RKO (cell line): ENCODE data around the gene MNX1.

Source experiments
- DNase-seq: peaks from one replicate; pipeline ENCODE4 v3.0.0-alpha.2; 2016; ENCODE audit warnings: low spot score

MNX1 gene

DNA sequence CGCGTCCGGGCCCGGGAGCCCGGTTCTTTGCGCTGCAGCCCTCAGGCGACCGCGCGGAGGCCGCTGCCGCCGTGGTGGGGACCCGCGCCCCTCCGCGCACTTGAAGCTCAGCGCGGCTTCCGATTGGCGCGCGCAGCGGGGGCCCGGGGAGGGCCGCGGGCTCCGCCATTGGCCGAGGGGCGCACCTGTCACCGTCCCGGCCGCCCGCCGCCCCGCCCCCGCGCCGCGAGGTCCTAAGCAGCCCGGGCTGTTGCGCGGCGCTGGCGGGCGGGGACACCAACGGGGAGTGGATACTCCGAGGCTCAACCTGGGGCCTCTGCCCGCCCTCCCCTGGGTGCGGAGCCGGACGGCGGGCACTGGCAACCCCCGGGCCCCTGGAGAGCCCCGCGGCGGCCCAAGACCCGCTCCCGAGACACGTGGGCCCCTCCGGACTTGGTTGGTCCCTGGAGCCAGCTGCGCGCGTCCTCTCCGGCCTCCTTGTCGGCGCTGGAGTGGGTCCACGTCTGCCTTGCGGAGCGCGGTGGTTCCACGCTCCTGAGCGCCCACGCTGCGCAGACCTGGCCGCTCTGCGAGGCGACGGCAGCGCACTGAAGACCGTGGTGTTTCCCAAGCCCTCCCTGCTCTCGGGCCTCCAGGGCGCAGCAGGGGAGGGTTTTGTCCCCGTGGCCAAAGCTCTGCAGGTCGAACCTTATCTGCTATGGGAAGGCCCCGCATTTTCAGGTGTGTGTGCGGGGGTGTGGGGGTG is at the start of gene MNX1:
MNX1 (minus strand) TSS at position 76 of the 745 bp plus-strand sequence. CDS start 313 bp downstream, outside the sequence.
- peak; percentile 93 for DNase-seq

DNA sequence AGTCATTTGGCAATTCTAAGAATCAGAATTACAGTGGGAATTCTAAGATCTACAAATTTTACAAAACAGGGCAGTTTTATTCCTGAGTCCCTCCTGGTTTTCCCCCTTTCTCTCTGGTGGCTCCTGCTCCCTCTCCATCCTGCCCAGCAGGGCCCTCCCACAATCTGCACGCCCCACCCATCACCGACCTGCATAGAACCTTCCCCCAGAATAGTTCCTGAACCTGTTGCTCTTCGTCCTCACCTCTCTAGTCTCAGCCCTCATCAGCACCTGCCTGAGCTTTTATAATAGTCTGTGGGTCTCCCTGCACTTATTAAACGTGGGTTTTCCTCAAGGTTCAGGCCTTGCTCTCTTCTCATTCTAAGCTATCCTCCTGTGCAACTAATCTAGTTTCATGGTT is 49.1 kb upstream of the MNX1 start:
- DNase-seq: no peak

DNA sequence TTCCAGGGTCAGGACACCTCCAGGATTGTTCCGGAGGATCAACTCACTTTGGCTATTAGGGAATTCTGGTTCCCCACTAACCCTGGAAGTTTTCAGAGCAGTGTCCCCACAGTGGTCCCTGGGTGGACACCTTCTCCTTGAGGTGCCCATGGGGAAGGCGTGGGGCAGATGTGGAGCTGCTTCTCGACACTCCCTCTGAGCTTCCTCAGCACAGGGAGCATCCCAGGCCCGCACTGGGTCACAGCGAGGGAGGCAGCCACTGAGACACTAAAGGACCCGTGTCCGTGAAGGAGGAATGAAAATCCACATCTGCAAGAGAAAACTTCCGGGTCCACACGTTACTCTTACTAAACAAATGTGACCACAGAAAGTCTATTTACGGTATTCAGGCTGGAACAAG is 48.2 kb upstream of the MNX1 start:
- no peak for DNase-seq

DNA sequence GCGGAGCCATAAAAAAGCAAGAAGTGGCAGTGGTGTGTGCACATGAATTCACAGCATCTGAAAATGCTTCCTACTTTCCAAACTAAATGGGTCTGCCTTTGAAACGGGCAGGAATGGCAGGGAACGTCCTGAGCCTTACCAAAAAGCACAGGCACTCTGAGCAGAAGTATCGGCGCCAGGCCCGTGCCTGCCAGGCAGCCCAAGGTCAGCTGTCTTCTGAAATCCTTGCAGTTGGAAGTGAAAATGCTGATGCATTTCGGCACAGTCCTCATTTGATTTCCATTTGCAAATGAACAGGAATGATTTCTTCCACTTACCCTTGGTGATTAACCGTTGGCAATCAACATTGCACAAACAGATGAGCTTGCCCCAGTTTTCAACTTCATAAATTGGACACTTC is 47.6 kb upstream of the MNX1 start:
- DNase-seq: no peak

DNA sequence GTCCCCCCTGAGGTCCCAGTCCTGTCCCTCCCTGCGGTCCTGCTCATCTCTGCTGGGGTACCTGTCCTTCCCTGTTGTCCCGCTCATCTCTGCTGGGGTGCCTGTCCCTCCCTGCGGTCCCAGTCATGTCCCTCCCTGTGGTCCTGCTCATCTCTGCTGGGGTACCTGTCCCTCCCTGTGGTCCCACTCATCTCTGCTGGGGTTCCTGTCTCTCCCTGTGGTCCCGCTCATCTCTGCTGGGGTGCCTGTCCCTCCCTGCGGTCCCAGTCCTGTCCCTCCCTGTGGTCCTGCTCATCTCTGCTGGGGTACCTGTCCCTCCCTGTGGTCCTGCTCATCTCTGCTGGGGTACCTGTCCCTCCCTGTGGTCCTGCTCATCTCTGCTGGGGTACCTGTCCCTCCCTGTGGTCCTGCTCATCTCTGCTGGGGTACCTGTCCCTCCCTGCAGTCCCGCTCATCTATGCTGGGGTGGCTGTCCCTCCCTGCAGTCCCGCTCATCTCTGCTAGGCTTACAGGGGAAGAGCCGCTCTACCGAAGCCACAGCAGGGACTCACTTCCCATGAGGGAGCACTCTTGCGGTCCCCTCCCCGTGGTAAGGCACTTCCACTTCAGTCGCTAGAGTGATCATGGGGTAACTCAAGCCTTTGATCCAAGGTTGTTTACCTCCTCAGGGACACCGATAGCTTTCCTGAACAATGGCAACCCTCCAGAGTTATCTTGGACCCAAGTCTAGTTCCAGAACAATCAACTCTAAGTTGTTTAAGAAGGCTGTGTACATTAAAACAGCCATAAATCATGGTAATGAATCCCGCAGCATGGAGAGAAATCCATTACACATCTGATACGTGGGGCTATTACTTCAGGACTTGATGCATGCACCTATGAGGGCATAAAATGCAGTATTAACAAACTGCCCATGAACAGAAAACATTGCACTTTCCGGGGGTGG is 46.8 kb upstream of the MNX1 start:
- DNase-seq: no peak

DNA sequence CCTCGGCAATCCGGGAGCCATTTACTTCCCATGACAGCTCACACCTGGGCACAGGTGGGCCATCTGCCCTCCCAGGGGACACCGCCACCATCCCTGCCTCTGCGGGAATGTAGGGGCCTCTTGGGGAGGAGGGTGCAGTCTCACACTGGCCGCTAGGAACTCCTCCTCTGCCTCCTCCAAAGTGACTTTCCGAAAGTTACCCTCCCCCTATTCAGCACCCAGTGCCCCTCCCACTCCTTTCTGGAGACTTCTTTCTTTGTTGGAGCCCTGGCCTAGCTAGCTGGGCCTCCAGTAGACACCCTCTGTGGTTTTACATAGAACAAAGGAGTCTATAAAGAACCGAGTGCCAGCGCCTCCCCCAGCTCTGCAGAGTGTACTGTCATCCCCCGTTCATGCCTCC is 45.8 kb upstream of the MNX1 start:
- no peak for DNase-seq

DNA sequence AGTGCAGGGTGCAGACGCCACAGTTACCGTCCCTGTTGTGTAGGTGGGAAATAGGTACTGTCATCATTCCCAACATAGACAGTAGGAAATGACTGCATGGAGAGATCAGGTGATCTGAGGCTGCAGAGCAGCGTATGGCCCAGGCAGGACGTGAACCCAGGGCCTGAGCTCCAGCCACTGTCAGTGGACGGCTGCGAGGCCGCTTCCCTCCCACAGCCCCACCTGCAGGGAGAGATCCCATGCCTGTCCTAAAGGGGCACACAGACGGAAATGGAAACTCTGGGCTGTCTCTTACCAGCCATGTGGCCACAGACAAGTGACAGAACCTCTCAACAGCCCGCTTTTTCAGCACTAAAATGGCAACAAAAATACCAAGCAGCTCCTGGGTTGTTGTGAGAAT is 44.5 kb upstream of the MNX1 start:
- DNase-seq: no peak

DNA sequence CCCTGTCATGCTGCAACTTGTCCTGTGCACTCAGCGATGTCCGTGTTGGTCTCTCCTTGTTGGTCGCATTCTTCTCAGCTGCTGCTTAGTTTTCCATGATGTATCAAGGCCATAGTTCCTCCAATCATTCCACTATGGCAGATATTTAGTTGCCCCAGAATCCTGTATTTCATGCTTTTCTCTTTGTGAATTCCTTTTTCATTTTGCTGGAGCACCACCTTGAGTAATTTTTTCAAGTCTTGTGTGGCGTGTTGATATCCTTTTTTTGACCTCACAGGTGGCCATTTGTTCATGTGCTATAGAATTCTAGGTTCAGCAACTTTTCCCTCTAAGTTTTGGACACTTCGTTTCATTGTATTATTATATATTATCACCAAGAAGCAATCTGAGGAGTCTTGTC is 42.7 kb upstream of the MNX1 start:
- DNase-seq: no peak

DNA sequence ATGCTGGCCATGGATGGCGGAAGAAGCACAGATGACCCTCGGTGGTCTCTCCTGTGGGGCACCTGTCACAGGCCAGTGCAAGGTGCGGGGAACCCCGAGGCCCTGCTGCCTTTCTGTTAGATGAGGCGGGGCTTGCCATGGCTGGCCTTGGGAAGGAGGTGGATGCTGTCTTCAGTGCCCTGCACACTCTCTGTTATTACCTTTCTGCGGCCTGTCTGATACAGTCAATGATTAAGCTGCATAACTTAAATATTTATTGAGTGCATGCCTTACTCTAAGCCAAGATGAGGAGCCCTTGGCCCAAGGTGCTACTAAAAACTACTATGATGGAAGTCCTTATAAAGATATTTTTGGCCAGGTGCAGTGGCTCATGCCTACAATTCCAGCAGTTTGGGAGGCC is 36.7 kb upstream of the MNX1 start:
- no peak for DNase-seq

DNA sequence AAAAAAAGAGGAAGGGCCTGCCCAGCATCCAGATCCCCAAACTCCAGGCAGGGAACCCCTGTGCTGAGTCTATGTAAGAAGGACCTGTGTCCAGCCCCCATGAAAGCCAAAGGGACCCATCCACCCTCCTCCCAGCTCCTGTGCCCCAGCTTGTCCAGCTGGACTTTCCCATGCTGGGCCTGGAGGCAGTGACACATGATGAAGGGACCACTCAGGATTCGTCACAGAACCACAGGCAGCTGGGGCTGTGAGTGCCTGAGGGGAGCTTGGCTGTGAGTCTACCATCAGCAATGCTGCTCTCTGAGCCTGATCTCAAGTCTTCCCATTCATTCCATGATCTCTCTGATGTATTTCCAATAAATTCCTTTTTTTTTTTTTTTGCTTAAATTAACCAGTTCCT is 36.2 kb upstream of the MNX1 start:
- peak; percentile 58 for DNase-seq

DNA sequence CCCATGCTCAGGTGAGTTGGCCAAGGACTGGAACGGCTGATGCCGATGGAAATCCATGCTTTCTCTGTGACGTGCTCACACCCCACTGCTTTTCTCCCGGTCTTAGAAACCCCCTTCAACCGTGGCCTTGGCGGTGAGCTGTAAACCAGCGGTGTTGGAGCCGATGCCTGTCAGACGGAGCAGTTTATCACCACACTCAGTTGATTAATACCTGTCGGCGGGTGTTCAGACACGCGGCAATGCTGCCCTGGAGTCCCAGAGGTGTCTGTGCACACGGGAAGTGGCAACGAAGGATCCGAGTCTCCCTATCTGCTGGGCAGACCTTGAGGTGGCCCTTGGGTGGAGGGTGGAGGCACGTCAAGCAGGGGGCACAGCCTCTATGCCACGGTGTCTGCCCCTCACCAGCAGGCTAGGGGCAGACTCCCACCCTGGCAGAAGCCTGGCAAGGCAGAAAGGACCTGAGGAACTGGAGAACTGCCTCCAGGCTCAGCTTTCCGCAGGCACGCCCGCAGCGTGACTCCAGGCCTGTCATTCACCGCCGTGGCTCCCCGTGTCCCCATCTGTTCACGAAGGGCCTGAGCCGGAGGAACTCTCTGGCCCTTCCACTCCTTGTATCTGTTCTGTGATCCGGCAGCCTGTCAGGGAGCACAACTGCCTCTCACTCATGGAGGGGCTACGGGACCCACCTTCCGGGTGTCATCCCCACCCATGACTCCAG is 34.6 kb upstream of the MNX1 start:
- no peak for DNase-seq

DNA sequence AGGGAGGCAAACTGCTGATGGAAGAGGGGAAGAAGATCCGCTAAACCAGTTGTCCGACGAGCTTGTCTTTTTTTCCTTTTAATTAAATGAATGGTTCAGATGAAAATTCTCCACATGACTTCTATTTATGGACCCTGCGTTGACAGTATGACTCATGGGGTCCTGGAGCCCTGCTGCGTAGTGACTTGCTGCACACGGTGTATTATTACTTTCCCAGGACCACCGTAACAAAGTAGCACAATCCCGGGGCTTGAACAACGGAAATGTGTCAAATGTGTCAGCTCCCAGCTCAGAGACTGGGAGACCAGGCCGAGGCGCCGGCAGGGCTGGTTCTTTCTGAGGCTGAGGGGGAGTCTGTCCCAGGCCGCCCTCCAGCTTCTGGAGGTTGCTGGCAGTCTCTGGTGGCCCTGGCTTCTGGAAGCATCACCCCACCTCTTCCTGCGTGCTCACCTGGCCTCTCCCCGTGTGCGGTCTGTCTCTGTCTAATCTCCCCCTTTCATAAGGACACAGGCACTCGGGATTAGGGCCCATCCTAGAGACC is 33.8 kb upstream of the MNX1 start:
- DNase-seq: no peak

DNA sequence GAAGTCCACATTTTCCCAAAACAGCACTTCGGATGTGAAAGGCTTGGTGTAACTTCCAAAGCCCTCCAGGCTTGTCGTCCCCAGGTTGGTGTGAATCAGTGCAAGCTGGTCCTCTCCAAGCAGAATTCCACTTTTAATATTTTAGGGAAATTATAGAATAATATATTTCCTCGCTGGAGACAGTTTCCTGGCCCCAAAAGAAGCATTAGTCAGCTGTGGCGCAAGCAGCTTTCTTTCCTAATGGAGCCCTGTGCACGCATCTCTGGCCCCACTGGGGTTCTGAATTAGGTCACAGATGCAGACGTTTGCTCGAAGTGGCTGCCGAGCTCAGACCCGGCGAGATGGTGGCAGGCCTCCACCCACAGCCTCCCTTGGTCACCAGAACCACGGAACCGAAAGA is 33.3 kb upstream of the MNX1 start:
- no peak for DNase-seq

DNA sequence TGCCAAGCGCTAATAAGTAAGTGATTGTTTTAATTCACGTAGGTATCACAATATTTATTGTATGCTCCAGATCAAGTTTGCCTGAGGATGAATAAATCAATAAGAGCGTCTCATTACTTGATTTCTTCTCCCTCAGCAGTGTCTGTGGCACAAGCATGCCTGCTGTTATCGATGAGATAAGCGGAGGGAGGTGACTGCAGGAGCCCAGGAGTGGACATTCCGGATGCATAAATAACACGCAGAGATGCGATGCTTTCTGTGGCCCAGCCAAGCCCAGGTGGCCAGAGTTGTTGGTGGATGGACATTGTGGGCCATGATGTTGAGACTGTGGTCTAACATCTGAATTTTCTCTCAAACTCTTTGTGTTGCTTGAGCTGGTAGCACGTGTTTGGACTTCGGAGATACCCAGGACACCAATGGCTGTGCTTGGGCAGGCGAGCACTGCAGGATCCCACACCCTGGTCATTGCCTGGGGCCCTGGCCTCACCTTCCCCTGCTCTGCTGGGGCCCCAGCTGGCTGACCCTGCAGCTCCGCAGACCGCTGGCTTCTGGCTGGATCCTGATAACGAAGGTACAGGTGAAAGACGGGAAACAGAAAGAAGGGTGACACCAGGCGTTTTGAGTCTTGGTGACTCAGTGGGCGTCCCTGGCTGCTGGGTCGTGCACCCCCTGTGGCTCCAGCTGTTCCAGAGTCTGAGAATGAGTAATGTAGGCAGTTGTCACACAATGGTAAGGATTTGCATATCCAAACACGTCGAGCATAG is 31.2 kb upstream of the MNX1 start:
- DNase-seq: no peak

DNA sequence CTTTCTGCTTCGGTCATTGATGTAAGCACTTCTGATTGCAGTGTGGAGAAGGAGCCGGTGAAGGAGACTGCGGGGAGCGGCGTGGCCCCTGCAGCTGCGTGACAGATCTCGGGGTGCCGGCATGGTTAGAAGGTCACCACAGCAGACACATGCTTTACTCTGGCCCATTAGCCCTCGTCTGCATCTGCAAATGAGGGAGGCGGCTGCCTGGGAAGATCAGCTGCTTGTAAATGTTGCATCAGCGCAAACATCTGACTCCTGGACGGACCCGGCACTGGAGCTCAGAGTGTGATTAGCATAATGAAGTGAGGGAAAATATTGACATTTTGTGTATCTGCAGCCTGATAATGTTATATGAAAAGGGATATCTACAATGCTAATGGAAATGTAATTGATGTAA is 30.5 kb upstream of the MNX1 start:
- no peak for DNase-seq

DNA sequence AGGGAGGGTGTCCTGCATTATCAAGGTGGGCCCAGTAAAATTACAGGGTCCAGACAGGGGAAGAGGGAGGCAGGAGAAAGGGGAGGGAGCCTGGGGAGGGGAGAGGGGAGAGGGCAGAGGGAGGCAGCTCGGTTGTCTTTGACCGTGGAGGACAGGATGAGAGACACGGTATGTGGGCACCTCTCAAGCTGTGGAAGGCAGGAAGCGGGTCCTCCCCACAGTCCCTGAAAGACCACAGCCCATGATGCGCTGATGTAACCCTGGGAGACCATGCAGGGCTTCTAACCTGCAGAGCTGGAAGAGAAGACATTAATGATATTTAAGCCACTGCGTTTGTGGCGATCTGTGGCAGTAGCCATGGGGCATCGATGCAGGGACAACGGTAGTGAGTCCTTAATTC is 27.2 kb upstream of the MNX1 start:
- DNase-seq: no peak

DNA sequence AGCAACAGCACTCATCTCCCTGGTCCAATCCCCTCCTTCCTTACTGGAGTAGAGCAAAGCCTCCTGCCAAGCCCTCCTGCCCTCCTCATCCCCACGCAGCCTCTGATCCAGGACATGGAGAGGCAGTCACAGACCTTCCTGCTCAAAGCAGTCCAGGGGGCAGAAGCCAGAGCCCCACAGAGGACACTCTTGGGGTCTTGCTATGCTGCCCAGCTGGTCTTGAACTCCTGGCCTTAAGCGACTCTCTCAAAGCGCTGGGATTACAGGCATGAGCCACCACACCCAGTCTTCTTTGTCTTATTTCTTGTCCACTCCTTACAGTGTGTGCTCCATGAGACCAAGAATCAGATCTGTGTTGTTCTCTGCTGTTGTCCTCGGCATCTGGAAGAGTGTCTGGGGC is 26.6 kb upstream of the MNX1 start:
- no peak for DNase-seq

DNA sequence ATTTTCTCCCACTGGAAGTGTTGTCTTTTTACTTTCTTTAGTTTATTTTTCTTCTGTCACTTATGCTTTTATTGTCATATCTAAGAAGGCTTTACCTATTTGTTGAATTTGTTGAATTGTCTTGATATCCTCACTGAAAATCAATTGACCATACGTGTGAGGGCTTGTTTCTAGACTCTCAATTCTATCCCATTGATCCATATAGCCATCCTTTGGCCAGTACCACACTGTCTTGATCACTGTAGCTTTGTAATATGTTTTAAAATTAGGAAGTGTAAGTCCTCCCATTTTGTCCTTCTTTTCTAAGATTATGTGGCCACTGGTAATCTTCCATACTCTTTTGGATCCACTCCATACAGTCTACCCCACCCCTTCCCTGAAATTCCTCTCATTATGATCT is 25.5 kb upstream of the MNX1 start:
- no peak for DNase-seq

DNA sequence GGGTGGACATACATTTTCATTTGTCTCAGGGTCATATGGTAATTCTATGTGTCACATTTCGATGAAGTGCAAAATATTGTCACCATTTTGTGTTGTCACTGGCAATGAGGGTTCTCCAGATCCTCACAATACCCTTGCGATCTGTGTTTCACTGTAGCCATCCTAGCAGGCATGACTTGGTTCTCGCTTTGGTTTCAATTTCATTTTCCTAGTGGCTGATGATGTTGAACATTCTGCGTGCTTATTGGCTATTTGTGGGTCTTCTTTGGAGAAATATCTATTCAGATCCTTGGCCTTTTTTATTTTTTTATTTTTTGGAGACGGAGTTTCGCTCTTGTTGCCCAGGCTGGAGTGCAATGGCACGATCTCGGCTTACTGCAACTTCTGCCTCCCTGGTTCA is 24.8 kb upstream of the MNX1 start:
- DNase-seq: no peak

DNA sequence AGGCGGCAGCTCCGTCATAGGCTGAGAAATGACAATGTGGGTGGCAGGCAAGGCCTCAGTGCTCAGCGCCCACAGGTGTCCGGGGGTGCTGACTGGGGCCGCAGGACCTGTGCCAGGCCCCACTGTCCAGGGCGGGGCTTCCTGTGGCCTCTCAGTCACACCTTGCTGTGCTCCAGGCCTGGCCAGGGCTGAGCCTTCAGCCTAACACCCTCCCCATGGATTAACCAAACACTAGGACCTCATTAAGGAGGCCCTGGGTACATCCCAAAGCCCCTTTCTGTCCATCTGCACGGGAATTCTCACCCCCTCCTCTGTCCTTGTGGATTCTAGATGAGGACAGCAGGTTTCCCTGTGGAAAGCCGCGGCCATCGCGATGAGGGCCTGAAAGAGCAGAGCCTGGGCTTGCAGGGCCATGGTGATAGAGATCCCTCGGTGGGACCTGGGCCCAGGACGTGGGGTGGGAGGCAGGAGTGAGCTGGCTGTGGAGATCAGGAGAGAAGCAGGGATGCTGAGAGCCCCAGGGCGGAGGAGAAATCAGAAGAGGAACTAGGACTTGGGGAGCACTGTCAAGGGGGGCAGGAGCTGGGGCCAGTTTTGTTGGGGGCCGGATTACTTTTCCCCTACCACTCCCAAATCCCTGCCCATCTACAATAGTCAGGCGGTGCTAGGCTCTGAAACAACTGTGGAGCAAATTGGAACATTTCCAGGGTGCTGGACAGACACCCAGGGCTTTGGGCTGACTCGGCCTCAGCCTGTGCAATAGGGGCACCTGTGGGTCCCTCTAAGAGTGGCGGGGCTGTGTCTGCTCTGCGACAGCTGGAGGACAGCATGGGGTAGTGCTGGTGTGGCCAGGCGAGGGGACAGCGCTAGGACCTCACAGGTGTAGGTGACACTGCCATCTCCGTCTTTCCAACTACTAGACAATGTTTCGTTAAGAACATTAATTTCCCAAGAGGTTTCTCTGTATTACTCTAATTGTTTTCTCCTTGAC is 23.3 kb upstream of the MNX1 start:
- no peak for DNase-seq
